OCI-LY3 (cell line): ENCODE data around the gene TCEA2.

ENCODE experiments used
- H2AFZ ChIP-seq: fragments of 200-600, 300-600 bp; shearing (Covaris generic); 2 replicates; pipeline ENCODE4 v1.6.0; 2014; ENCODE audit warnings: antibody characterized with exemption, low read depth, low read length
- H3K27ac ChIP-seq: fragments of 200-600, 300-600 bp; sonication (generic); 2 replicates; pipeline ENCODE4 v1.5.1; 2014; ENCODE audit warnings: mild to moderate bottlenecking, low read length, moderate library complexity, mixed read lengths
- H3K27me3 ChIP-seq: fragments of 200-600, 300-600 bp; sonication (generic); 2 replicates; pipeline ENCODE4 v1.6.1; 2014; ENCODE audit warnings: low read depth, low read length, mixed read lengths
- H3K36me3 ChIP-seq: fragments of 200-600, 300-600 bp; sonication (generic); replicated peaks from 2 replicates; pipeline ENCODE3; 2014; ENCODE audit warnings: low read depth, low read length, mixed read lengths
- H3K4me1 ChIP-seq: fragments of 300-600, 200-600 bp; sonication (generic); 2 replicates; pipeline ENCODE4 v1.6.1; 2014; ENCODE audit warnings: low read length, mixed read lengths
- H3K4me2 ChIP-seq: fragments of 200-600, 300-600 bp; sonication (generic); 2 replicates; pipeline ENCODE4 v1.6.1; 2014; ENCODE audit warnings: low read length, mixed read lengths
- H3K4me3 ChIP-seq: fragments of 300-600, 200-600 bp; sonication (generic); 2 replicates; pipeline ENCODE4 v1.5.1; 2014; ENCODE audit warnings: antibody characterized with exemption, mild to moderate bottlenecking, low read length, moderate library complexity
- H3K79me2 ChIP-seq: fragments of 300-600, 200-600 bp; shearing (Covaris generic); 2 replicates; pipeline ENCODE4 v1.6.1; 2014; ENCODE audit warnings: mild to moderate bottlenecking, low read length, mixed read lengths
- H3K9ac ChIP-seq: fragments of 300-600, 200-600 bp; shearing (Covaris generic); 2 replicates; pipeline ENCODE4 v1.6.0; 2014; ENCODE audit warnings: mild to moderate bottlenecking, low read length, moderate library complexity
- H3K9me3 ChIP-seq: fragments of 200-600, 300-600 bp; shearing (Covaris generic); 2 replicates; pipeline ENCODE4 v1.6.1; 2014; ENCODE audit warnings: low read length, mixed read lengths; ENCODE audit not compliant: insufficient read depth
- H4K20me1 ChIP-seq: fragments of 200-600, 300-600 bp; sonication (generic); 2 replicates; pipeline ENCODE4 v1.6.1; 2016; ENCODE audit warnings: low read length, mixed read lengths; ENCODE audit not compliant: insufficient read depth
- CTCF ChIP-seq: fragments of 200-600, 300-600 bp; sonication (generic); IDR thresholded peaks from 2 replicates; pipeline ENCODE4 v1.5.1; 2014; ENCODE audit warnings: antibody characterized with exemption, low read length, low read depth
- EZH2phosphoT487 ChIP-seq: fragments of 200-600 bp; shearing (Covaris generic); IDR thresholded peaks from 2 replicates; pipeline ENCODE4 v1.6.1; 2018; ENCODE audit warnings: antibody characterized with exemption, mixed run types, low read depth

The TCEA2 gene

GRCh38 chr20:64043768-64044167 lies 19.2 kb upstream of the TCEA2 start:
- Histone ChIP-seq H2AFZ (no peak overlapping the region), H4K20me1 (no peaks in the 10 kb centered on the region), H3K36me3 (no peaks in the 10 kb centered on the region), H3K79me2 (no peaks in the 10 kb centered on the region), H3K4me2 (no peak overlapping the region), H3K4me1 (peaks cover 27% of the 10 kb centered on the region), H3K4me3 (no peak overlapping the region), H3K27ac (no peak overlapping the region), H3K9ac (no peak overlapping the region), H3K9me3 (no peaks in the 10 kb centered on the region), H3K27me3 (peaks cover 7% of the 10 kb centered on the region)
- TF ChIP-seq EZH2phosphoT487 (no peak), CTCF (no peak)

GRCh38 chr20:64044484-64045247 lies 18.3 kb upstream of the TCEA2 start:
- no peak overlapping the region for H3K4me2 ChIP-seq
- H2AFZ ChIP-seq = no peak overlapping the region
- peaks cover 22% of the 10 kb centered on the region for H3K4me1 ChIP-seq
- no peaks in the 10 kb centered on the region for H4K20me1 ChIP-seq
- H3K79me2 ChIP-seq = no peaks in the 10 kb centered on the region
- H3K9me3 ChIP-seq = no peaks in the 10 kb centered on the region
- H3K36me3 ChIP-seq = no peaks in the 10 kb centered on the region
- H3K4me3 ChIP-seq = no peak overlapping the region
- no peak overlapping the region for H3K9ac ChIP-seq
- no peak overlapping the region for H3K27ac ChIP-seq
- peaks cover 7% of the 10 kb centered on the region for H3K27me3 ChIP-seq
- no peak for TF ChIP-seq CTCF

DNA sequence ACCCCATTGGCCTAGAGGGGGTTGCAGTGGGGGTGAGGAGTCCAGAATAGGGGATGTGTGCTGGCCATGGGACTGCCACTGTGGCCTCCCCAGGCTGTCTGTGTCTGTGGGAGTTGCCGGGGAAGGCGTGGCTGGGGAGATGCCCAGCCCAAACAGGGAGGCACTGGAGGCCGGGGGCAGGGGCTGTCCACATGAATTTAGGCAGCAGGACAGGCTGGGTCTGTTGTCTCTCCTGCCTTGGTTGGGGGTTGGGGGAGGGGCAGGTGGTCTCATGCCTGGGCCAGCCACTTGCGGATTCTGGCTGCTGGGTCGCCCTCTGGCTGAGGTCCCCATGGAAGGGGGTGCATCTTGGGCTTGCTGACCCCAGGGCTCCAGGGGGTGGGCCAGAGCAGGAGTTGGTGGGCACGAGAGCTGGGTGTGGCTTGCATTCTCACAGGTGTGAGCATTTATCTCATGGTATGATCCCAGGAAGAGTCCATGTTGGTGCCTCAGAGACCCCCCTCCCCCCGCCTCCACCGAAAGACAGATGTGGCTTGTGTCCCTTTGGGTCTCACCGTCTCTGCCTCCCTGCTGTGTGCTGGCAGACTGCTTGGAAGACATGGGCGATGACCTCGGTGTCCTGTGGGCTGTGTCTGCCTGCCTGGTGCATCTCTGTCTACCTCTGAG lies 17.5 kb upstream of the TCEA2 start:
- no peak overlapping the region for H2AFZ ChIP-seq
- peaks cover 7% of the 10 kb centered on the region for H3K27me3 ChIP-seq
- H3K9ac ChIP-seq = no peak overlapping the region
- TF ChIP-seq CTCF (no peak), EZH2phosphoT487 (no peak)
- H3K4me2 ChIP-seq = no peak overlapping the region
- no peaks in the 10 kb centered on the region for H3K36me3 ChIP-seq
- H3K4me1 ChIP-seq = peaks cover 14% of the 10 kb centered on the region
- H3K79me2 ChIP-seq = no peaks in the 10 kb centered on the region
- no peak overlapping the region for H3K27ac ChIP-seq
- H3K4me3 ChIP-seq = no peak overlapping the region
- no peaks in the 10 kb centered on the region for H4K20me1 ChIP-seq
- no peaks in the 10 kb centered on the region for H3K9me3 ChIP-seq

- Histone ChIP-seq H3K79me2 (no peaks in the 10 kb centered on the region), H3K9ac (no peak overlapping the region), H2AFZ (no peak overlapping the region), H3K4me3 (no peak overlapping the region), H3K27ac (no peak overlapping the region), H3K36me3 (no peaks in the 10 kb centered on the region), H3K27me3 (peaks cover 7% of the 10 kb centered on the region), H3K4me1 (no peaks in the 10 kb centered on the region), H3K4me2 (no peak overlapping the region), H3K9me3 (no peaks in the 10 kb centered on the region), H4K20me1 (no peaks in the 10 kb centered on the region)
- no peak for TF ChIP-seq CTCF
- no peak for TF ChIP-seq EZH2phosphoT487
These were observed 16.0 kb upstream of the TCEA2 start for GRCh38 chr20:64047046-64047389.
